SK-N-MC (cell line): Measurements from ENCODE around the gene CPSF3.

Experiments
- EZH2 ChIP-seq: fragments of 200-600 bp; sonication (generic); IDR thresholded peaks from one replicate; pipeline ENCODE4 v1.6.1; 2017; ENCODE audit warnings: antibody characterized with exemption
- FOXP2 ChIP-seq: optimal IDR thresholded peaks from 2 replicates; pipeline ENCODE3; 2011; ENCODE audit warnings: mild to moderate bottlenecking, moderate library complexity; ENCODE audit not compliant: insufficient read depth; ENCODE audit errors: extremely low read length, control extremely low read depth
- POLR2AphosphoS5 ChIP-seq: IDR thresholded peaks from 2 replicates; pipeline ENCODE4 v1.6.1; 2012; ENCODE audit warnings: mild to moderate bottlenecking, low read depth, low read length, borderline replicate concordance

DNA sequence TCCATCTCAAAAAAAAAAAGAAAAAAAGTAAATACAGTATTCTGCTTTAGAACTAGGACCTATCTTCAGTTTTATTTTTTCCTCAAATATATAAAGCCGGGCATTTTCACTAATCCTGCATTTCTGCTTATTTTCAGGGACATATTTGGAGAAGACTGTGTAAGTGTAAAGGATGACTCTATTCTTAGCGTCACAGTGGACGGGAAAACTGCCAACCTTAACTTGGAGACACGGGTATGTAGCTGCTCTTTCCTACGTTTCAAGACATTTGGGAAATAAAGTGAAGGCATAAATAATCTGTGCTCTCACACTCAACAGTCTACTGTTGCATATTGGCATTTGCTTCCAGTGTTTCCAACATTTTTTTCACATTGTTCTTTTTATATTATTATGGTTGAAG is 47.8 kb downstream of the CPSF3 start:
- TF ChIP-seq EZH2, result no peak
- TF ChIP-seq POLR2AphosphoS5, result no peak
- TF ChIP-seq FOXP2, result no peak
